HEK293 (cell line): ENCODE data around the gene RAB5IF.

Source experiments
- PRDM6 ChIP-seq: fragments of 450-650 bp; formaldehyde crosslinking; IDR thresholded peaks from 2 replicates; pipeline ENCODE4 v1.5.1; 2017; ENCODE audit warnings: missing biosample characterization, missing genetic modification characterization
- ZNF792 ChIP-seq: fragments of 450-650 bp; formaldehyde crosslinking; IDR thresholded peaks from 2 replicates; pipeline ENCODE4 v1.5.1; 2016; ENCODE audit warnings: missing biosample characterization, missing genetic modification characterization

RAB5IF gene

DNA sequence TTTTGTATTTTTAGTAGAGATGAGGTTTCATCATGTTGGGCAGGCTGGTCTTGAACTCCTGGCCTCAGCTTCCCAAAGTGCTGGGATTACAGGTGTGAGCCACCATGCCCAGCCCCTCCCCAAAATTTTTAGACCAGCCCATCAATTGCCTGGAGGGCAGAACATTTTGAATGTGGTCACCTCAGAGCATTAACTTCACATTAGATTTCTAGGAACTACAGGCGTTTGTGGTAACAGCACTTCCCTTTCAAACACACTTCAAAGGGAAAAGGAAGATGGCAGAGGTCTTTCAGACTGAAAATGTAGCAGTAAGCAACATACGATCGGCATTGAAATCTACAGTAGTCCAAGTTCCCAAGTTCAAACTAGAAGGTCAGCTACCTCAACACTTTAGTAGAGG, 52.7 kb downstream of the RAB5IF start (continued):
- TF ChIP-seq PRDM6 (tag by site-specific recombination) (no peak), ZNF792 (no peak)
- TF ChIP-seq, all 188 proteins: peak for 0
